NCI-H2081 treated with DMSO at 0.1 percent for 48 hours (cell line): ENCODE measurements around the gene SCN4A.
"Not testable (repeated sequence)": the region's sequence is repeated elsewhere in the genome, so short reads cannot be mapped to it uniquely, and the experiment has no call there.

Source experiments
- DNase-seq: peaks from one replicate; lab custom pipeline; 2025; lab: John Stamatoyannopoulos, UW

Gene SCN4A

GRCh38 chr17:63984651-63985386 lies 12.1 kb upstream of the SCN4A start:
- no peak for DNase-seq

GRCh38 chr17:63984236-63984635 lies 11.5 kb upstream of the SCN4A start:
- no peak for DNase-seq

- no peak for DNase-seq
These were observed 10.6 kb upstream of the SCN4A start for GRCh38 chr17:63983320-63983719.

- not testable (repeated sequence) for DNase-seq
These were observed 9.9 kb upstream of the SCN4A start for GRCh38 chr17:63982641-63983040.

- no peak for DNase-seq
These were observed 5.8 kb upstream of the SCN4A start for GRCh38 chr17:63978272-63979200.

GRCh38 chr17:63976702-63977101 lies 4.0 kb upstream of the SCN4A start:
- no peak for DNase-seq

GRCh38 chr17:63975541-63976092 lies 2.9 kb upstream of the SCN4A start:
- no peak for DNase-seq

- DNase-seq = no peak
These were observed 2.0 kb upstream of the SCN4A start for GRCh38 chr17:63974594-63975192.

GRCh38 chr17:63973930-63974593 lies 1.3 kb upstream of the SCN4A start:
- DNase-seq = no peak

GRCh38 chr17:63973247-63973646 lies 529 bp upstream of the SCN4A start:
- DNase-seq = no peak

GRCh38 chr17:63969278-63969677 lies 3.4 kb downstream of the SCN4A start:
- no peak for DNase-seq

GRCh38 chr17:63967953-63968352 lies 4.8 kb downstream of the SCN4A start:
- no peak for DNase-seq

- no peak for DNase-seq
These were observed 6.0 kb downstream of the SCN4A start for GRCh38 chr17:63966646-63967264.

- DNase-seq = no peak
These were observed 9.6 kb downstream of the SCN4A start for GRCh38 chr17:63963123-63963522.

GRCh38 chr17:63962298-63962744 lies 10.4 kb downstream of the SCN4A start:
- DNase-seq = no peak

GRCh38 chr17:63961355-63962212 lies 11.1 kb downstream of the SCN4A start:
- DNase-seq = no peak

GRCh38 chr17:63960430-63960829 lies 12.3 kb downstream of the SCN4A start:
- DNase-seq = no peak

- no peak for DNase-seq
These were observed 12.7 kb downstream of the SCN4A start for GRCh38 chr17:63960006-63960405.

- DNase-seq = no peak
These were observed 16.3 kb downstream of the SCN4A start for GRCh38 chr17:63956296-63956920.

GRCh38 chr17:63955791-63956190 lies 16.9 kb downstream of the SCN4A start:
- DNase-seq = no peak
